Spleen (tissue), 7 donors: ENCODE data around the gene TTN.

Experiments
- POLR2A ChIP-seq, 3 donors: fragments of 450-650 bp; IDR thresholded peaks; one replicate each; pipeline ENCODE4 v1.5.1; 2017; ENCODE audit warnings: antibody characterized with exemption in 3 of 3, mild to moderate bottlenecking in 1 of 3
- TF ChIP-seq, protein P1 (sequence below), 11 experiments: fragments of 200-600 bp in 7 of 11; fragments of 450-650 bp in 4 of 11; sonication (generic) in 4 of 11; IDR thresholded peaks in 8 of 11; conservative IDR thresholded peaks in 3 of 11; 1 replicate in 7 of 11; 2 replicates in 4 of 11; pipeline versions ENCODE4 v1.4.0 to v1.8.0; 2016 to 2021; ENCODE audit warnings: antibody characterized with exemption in 11 of 11, inconsistent platforms in 4 of 11, mild to moderate bottlenecking in 1 of 11
- donor health status: DM: no; HTN: no; CAD: no; lungs with moderate emphysema.
- donor health status: DM: no; HTN: no; CAD: no.
- donor health status: DM: no; HTN: no; CAD: no.

GRCh38 chr2:178843697-178844096 lies 36.5 kb upstream of the TTN start:
- TF ChIP-seq, protein P1, sequence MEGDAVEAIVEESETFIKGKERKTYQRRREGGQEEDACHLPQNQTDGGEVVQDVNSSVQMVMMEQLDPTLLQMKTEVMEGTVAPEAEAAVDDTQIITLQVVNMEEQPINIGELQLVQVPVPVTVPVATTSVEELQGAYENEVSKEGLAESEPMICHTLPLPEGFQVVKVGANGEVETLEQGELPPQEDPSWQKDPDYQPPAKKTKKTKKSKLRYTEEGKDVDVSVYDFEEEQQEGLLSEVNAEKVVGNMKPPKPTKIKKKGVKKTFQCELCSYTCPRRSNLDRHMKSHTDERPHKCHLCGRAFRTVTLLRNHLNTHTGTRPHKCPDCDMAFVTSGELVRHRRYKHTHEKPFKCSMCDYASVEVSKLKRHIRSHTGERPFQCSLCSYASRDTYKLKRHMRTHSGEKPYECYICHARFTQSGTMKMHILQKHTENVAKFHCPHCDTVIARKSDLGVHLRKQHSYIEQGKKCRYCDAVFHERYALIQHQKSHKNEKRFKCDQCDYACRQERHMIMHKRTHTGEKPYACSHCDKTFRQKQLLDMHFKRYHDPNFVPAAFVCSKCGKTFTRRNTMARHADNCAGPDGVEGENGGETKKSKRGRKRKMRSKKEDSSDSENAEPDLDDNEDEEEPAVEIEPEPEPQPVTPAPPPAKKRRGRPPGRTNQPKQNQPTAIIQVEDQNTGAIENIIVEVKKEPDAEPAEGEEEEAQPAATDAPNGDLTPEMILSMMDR (IDR thresholded peaks at IDR 0.05 in 8 of 11, conservative IDR thresholded peaks at IDR 0.05 in 3 of 11): no peak
- no peak for TF ChIP-seq POLR2A (IDR thresholded peaks at IDR 0.05)
